Stimulated activated CD4-positive, alpha-beta T cell treated with anti-CD3 and anti-CD28 coated beads, Interleukin-2, amount 100 ng/mL, for 4 hours (primary cell): ENCODE results near the gene PPM1G.
"Not testable (repeated sequence)": the region's sequence is repeated elsewhere in the genome, so short reads cannot be mapped to it uniquely, and the experiment has no call there.

Experiments
- DNase-seq: peaks from one replicate; pipeline ENCODE4 v3.0.0-alpha.2; 2020; ENCODE audit warnings: low read depth

Gene PPM1G

GRCh38 chr2:27375513-27376099 lies 33.8 kb downstream of the PPM1G start:
- DNase-seq = no peak

- DNase-seq = no peak
Observed at GRCh38 chr2:27373567-27373966, 35.8 kb downstream of the PPM1G start.

- no peak for DNase-seq
Observed at GRCh38 chr2:27372937-27373336, 36.5 kb downstream of the PPM1G start.

GRCh38 chr2:27370816-27371620 lies 38.4 kb downstream of the PPM1G start:
- no peak for DNase-seq

DNA sequence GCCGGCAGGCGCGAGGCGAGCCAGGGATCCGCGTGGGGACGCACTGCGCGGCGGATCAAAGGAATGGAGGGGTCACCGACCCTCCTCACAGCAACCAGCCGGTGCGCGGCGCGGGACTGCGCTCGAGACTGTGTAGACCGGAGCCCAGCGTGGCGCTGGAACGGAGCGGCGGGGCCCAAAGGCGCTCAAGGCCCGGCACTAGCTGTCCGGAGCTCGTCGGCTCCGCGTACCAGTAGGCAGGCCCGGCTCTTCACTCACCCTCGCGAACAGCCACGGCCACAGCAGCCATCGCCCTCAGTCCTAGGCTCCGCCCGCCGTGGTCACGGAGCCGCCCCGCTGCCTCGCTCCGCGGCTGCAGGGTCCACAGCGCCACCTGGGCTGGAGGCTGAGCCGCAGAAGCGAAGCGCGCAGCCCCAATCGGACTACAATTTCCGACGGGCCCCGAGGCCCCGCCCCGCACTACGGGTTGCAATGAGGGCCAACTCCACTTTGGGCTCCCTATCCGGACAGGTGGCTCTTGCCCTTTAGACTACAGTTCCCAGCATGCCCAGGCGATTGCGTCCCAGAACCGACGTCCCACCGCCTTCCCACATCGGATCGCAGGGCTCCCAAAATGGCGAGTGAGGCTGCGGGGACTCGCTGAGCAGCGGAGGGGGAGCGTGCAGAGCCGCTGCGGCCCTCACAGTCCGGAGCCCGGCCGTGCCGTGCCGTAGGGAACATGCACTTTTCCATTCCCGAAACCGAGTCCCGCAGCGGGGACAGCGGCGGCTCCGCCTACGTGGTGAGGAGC lies 39.2 kb downstream of the PPM1G start, which contains the start of the genes EIF2B4 and SNX17:
Gene EIF2B4 (minus strand): TSS at position 313 of the 790 bp plus-strand sequence. CDS start 24 bp downstream, at position 289.
Gene SNX17 (plus strand): TSS at position 591 of the 790 bp plus-strand sequence. CDS start 128 bp downstream, at position 719.
- DNase-seq = peak; percentile 99

GRCh38 chr2:27369471-27370025 lies 39.8 kb downstream of the PPM1G start:
- no peak for DNase-seq

DNA sequence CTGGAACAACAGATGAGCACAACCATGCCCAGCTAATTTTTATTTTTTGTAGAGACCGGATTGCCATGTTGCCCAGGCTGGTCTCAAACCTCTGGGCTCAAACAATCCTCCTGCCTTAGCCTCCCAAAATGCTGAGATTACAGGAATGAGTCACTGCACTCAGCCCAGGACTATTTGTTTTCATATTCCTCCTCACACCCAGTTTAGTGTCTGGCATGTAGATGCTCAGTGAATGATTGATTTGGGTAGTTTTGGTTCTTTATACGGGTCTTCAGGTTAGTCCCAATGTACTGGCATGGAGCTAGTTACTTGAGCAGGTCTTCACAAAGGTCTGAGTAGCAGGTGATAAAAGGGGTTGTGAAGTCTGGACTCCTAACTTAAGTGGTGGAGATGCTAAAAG lies 45.5 kb downstream of the PPM1G start:
- DNase-seq = no peak

GRCh38 chr2:27362678-27363420 lies 46.5 kb downstream of the PPM1G start:
- no peak for DNase-seq

- peak; percentile 89 for DNase-seq
Observed at GRCh38 chr2:27356382-27357181, 52.8 kb downstream of the PPM1G start, which contains the start of gene GTF3C2. GTF3C2 (minus strand) TSS chr2:27356764; CDS start chr2:27343554, 13,210 bp downstream.

GRCh38 chr2:27356056-27356381 lies 53.4 kb downstream of the PPM1G start:
- no peak for DNase-seq

DNA sequence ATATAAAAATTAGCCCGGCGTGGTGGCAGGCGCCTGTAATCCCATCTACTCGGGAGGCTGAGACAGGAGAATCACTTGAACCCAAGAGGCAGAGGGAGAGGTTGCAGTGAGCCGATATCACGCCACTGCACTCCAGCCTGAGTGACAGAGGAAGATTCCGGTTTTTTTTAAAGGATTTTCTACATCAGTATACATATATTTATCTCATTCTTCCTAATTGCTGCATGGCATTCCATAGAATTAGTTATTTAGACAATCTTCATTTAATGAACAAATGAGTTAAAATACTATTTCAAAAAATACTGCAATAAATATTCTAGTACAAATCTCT lies 54.8 kb downstream of the PPM1G start:
- no peak for DNase-seq

DNA sequence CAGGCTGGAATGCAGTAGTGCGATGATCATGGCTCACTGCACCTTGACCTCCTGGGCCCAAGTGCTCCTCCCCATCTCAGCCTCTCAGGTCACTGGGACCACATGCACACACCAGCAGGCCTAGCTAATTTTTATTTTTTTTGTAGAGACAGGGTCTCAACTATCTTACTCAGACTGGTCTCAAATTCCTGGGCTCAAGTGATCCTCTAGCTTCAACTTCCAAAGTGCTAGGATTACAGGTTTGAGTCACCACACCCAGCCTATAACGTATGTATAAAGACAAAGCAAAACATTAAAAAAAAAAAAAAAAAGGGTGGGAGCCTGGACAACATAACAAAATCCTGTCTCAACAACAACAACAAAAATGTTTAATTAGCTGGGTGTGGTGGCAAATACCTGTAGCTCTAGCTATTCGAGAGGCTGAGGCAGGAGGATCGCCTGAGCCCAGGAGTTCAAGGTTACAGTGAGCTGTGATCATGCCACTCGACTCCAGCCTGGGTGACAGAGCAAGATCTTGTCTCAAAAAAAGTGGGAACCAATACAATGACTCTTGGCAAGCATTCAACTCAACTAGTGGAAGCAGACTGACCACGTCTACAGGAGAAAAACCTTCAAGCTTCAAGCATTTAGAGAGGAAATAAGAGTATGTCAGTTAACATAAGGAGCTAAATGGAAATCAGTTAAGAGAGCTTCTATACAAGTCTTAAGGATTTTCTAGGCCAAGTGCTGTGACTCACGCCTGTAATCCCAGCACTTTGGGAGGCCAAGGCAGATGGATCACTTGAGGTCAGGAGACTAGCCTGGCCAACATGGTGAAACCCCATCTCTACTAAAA lies 55.4 kb downstream of the PPM1G start:
- DNase-seq = no peak

DNA sequence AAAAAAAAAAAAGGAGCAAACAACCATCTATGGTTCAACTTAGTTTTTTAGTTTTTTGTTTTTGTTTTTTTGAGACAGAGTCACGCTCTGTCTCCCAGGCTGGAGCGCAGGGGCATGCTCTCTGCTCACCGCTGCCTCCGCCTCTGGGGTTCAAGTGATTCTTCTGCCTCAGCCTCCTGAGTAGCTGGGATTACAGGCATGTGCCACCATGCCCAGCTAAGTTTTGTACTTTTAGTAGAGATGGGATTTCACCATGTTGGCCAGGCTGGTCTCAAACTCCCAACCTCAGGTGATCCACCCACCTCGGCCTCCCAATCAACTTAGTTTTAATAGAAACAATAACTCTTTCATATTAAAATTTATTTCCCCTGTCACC lies 56.0 kb downstream of the PPM1G start:
- not testable (repeated sequence) for DNase-seq

DNA sequence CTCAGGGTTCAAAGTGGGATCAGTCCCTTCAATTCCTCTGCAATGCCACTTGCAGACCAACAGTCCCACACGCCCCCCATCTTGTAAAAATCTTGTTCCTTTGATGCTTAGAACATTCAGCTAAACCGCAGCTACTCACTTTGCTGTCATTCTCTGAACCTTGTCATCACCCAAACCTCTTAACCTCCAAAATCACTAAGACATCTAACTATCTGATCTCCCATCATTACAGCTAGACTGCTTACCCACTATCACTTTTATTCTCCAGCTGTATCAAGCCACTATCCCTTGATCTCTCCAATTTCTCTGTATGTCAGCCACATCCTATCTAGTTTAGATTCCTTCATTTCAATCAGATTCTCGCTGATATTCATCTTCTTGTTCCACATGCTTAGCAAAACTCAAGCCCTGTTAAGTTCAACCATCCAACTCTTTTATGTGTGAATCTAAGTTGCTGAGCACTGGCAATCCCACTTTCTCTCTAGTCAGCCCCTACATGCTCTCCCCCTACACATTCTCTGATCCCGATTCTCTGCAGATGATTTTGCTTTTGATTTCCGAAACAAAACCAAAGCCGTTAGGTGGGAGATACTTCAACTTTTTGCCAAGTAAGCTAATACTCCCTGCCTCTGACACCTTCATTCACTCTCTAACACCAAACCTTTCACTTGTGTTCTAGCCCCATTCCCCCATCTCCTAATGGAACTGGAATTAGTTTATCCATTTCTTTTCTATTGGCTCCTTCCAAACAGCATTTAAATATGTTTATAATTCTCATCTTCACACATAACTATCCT lies 57.4 kb downstream of the PPM1G start:
- DNase-seq = no peak

DNA sequence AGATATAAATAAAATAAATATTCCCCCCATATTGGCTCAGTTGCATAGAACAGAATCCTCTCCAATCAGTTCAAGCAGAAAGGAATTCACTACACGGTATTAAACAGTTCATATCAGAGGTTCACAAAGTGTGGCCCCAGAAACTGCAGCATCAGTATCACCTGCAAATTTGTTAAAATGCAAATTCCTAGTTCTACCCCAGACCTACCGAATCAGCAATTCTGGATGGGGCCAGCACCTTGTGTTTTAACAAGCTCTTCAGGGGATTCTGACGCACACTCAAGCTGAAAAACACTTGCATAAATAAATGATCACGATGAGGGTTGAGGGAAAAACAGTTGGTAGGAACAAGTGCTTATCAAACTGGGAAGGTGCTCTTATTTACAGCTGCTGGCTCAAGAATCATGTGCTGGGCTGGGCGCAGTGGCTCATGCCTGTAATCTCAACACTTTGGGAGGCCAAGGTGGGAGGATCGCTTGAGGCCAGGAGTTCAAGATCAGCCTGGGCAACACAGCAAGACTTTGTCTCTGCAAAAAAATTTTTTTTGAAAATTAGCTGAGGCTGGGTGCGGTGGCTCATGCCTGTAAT lies 59.2 kb downstream of the PPM1G start:
- DNase-seq = no peak

GRCh38 chr2:27347641-27348040 lies 61.8 kb downstream of the PPM1G start:
- DNase-seq = no peak

DNA sequence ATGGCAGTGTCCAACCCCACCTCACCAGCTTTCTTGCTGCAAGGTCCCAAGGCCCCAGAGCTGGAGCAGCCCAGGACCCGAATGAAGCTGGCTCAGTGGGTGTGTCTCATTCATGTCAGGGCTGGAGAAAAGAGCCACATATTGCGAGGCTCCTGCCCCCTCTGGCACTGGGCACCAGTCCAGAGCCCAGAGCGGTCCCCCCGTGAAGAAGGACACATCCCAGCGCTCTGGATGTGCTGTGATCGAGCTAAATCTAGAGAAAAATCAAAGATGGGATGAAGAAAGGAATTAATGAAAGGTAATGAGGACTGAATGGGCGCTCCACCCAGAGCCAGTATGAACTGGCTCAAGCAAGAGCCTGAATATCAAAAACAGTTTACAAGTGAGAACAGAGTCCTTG lies 73.2 kb downstream of the PPM1G start:
- DNase-seq = no peak

DNA sequence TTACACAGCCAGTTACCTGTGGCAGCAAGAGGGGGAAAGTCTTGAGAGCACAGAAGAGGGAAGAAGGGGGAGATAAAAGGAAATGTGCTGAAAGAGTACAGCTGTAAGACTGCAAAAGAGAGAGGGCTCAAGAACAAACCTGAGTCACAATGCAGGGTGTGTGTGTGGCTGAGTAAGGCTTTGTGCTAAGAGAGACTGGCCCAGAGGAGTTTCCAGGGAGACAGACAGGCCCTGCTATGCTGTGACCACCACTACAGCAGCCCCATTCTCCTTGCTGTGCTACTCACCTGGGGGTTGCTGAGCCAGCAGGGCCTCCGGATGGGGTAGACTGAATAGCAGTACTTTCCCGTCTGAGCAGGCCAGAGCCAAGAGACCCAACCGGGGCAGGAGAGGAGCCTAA lies 74.1 kb downstream of the PPM1G start:
- no peak for DNase-seq
